HAP-1 (cell line): ENCODE data around the gene MRRF.

ENCODE experiments used
- DNase-seq, 2 experiments: peaks; one replicate each; pipeline ENCODE4 v3.0.0-alpha.2; 2016 to 2020; ENCODE audit warnings: low spot score in 2 of 2
- H3K27me3 ChIP-seq: fragments of 250-450 bp; sonication (Bioruptor Pico); 2 replicates; pipeline ENCODE4 v1.5.1; 2020; ENCODE audit warnings: low read depth, mild to moderate bottlenecking, moderate library complexity
- H3K36me3 ChIP-seq: fragments of 250-450 bp; sonication (Bioruptor Pico); replicated peaks from 2 replicates; pipeline ENCODE4 v1.5.1; 2020; ENCODE audit warnings: mild to moderate bottlenecking
- H3K4me1 ChIP-seq: fragments of 250-450 bp; sonication (Bioruptor Pico); 2 replicates; pipeline ENCODE4 v1.5.1; 2020; ENCODE audit warnings: mild to moderate bottlenecking
- H3K4me3 ChIP-seq: fragments of 250-450 bp; sonication (Bioruptor Pico); 2 replicates; pipeline ENCODE4 v1.5.1; 2020; ENCODE audit warnings: mild to moderate bottlenecking, moderate library complexity
- H3K9me3 ChIP-seq: fragments of 250-450 bp; sonication (Bioruptor Pico); 2 replicates; pipeline ENCODE4 v1.5.1; 2020; ENCODE audit warnings: mild to moderate bottlenecking, moderate library complexity
- in situ Hi-C: fragments of 300-500 bp; cut with MboI; formaldehyde crosslinking; loops from 3 replicates; pipeline ENCODE4 v1.14.3; 2020; ENCODE audit warnings: low sequenced_read_pairs, inconsistent platforms, mixed read lengths

MRRF gene

DNA sequence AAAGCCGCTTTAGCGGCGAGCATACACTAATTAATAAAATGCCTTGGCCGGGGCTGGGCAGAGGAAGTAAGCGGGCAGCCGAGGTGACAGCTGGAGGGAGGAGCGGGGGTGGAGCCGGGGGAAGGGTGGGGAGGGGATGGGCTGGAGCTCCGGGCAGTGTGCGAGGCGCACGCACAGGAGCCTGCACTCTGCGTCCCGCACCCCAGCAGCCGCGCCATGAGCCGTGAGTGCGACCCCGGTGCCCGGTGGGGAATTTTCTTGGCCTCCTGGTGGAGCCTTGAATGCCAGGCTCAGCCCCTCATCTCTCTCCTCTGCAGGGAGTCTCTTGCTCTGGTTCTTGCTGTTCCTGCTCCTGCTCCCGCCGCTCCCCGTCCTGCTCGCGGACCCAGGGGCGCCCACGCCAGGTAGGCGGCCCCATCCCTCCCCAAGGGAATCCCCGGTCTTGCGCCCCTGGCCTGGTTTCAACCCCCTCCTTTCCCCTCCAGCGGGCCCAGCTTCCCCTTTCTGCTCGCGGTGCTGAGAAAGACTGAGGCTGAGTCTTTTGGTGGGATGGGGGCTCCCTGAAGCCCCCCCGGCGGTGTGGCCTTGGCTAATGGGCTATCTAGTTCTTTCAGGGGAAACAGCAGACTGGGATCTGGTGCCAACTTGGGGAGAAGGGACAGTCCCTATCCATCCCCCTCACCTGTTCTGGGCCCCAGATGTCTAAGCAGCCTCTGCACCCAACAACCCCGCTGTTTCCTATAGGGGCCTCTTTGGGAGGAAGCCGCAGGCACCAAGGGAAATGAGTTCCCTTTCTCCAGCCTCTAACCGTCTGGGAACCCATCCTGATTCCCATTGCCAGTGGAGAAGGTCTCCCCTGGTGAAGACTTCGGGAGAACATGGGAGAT lies 106.4 kb downstream of the MRRF start, which contains the start of gene PTGS1:
Gene PTGS1, plus strand, starts transcription at position 156 of the 887 bp plus-strand sequence. Its CDS starts 61 bp downstream, at position 217.
- in situ Hi-C loops, result loop anchor here (10.0 kb wide), 1 partner anchor 434 kb away; the partner anchor contains the start of gene OR1K1
- H3K4me1 ChIP-seq, result 0 out of 2 replicates have a peak, but pooled peaks cover 4% of the 10 kb centered on the region
- peak; percentile 5 to 70 for DNase-seq

DNA sequence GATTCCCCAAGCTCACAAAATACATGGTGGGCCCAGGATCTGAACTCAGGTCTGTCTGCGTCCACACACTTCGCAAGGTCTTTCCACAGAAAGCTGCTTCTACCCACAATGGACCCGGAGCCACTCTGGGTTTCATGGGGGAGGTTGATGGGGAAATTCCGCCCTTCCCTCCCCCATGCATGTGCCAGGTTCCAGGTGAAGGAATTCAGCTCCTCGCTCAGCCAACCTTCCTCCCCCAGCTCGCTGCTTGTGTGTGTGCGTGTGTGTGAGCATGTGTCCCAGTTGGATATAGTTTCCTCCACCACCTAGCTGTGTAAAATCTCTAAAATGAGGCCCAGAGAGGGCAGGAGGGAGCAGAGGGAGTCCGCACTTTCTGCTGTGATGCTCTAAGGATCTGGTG lies 107.2 kb downstream of the MRRF start:
- H3K36me3 ChIP-seq, result no peaks in the 10 kb centered on the region
- DNase-seq, result no peak
- H3K9me3 ChIP-seq, result no peaks in the 10 kb centered on the region
- in situ Hi-C loops, result loop anchor here (10.0 kb wide), 1 partner anchor 433 kb away; the partner anchor contains the start of gene OR1K1
- 0 out of 2 replicates have a peak, but pooled peaks cover 4% of the 10 kb centered on the region for H3K4me1 ChIP-seq
- no peak overlapping the region for H3K4me3 ChIP-seq
- no peaks in the 10 kb centered on the region; the same call in 1 of the 2 replicates for H3K27me3 ChIP-seq

More for the DNA sequence above, 106.4 kb downstream of the MRRF start, which contains the start of gene PTGS1:
- Histone ChIP-seq H3K36me3 (no peaks in the 10 kb centered on the region), H3K4me3 (peak within 1 kb of the TSS; percentile 25), H3K9me3 (no peaks in the 10 kb centered on the region), H3K27me3 (no peaks in the 10 kb centered on the region; the same call in 1 of the 2 replicates)

DNA sequence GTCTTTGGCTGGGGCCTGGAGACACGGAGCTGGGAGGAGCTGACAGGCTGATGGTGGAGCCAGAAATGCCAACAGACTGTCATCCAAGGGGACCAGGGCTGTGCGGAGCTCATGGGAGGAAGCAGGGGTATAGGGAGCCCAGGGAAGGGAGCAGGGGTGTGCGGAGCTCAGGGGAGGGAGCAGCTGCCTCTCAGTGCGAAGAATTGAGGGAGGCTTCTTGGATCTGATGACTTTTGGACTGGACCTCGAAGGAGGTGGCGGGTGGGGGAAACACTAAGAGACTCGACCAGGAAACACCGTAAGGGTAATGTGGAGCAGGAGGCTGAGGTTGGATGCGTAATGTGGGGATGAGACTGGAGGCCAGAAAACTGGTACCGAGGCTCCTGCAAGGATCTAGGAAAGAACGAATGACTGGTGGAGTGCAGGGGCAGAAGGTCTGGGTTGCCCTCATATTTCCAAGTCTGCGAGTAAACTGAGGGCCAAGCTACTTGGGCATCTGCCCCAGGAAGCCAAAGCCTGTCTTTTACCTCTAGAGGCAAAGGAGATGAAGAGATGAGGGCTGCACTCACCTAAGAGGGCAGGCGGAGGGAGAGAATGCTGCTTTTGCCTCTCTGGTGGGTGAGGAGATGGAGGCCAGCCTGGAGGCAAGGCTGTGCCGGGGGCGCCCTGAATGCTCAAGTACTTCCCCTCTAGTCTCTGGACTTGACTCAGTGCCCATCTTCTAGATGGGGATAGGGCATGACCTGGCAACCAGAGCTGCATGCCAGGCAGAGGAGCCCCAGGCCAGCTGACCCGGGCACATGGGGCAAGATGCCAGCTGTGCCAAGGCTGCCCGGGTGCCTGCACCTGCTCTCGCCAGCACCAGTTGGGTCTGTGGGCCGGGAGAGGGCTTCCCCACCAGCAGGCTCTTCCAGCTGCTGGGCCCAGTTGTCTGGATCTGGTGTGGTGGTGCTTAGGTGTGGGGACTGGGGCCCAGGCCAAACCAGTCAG lies 108.5 kb downstream of the MRRF start:
- no peak for DNase-seq
- H3K9me3 ChIP-seq, result no peaks in the 10 kb centered on the region
- no peaks in the 10 kb centered on the region for H3K36me3 ChIP-seq
- in situ Hi-C loops, result loop anchor here (10.0 kb wide), 1 partner anchor 432 kb away; the partner anchor contains the start of gene OR1K1
- 0 out of 2 replicates have a peak, but pooled peaks cover 4% of the 10 kb centered on the region for H3K4me1 ChIP-seq
- H3K4me3 ChIP-seq, result no peak overlapping the region
- no peaks in the 10 kb centered on the region; the same call in 1 of the 2 replicates for H3K27me3 ChIP-seq

DNA sequence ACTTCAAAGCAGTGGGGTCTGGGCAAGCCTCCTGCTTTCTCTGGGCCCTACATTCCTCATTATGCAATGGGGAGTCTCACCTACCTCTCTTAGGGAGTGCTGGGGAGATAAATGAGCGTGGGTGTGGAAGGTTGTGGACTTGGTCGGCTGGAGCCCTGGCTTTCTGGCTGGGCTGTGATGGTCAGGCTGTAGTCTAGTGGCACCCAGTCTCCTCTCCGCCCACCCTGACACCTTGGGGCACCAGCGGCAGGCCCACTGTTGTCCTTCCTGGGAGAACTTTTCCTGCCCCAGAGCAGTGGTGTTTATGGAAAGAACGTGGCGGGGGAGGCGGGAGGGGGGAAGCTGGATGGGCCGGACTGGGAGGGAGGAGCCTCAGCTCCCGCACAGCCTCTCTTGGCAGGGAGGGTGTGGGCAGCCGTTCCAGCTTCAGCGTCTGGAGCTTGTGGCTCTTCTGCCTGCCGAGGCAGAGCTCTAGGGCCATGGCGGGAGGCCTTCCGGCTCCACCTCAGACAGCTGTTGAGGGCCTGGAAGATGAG lies 110.3 kb downstream of the MRRF start:
- DNase-seq, result peak in 1 of 2 experiments; percentile 32
- Histone ChIP-seq H3K9me3 (no peaks in the 10 kb centered on the region), H3K4me1 (0 out of 2 replicates have a peak, but pooled peaks cover 4% of the 10 kb centered on the region), H3K27me3 (no peaks in the 10 kb centered on the region; the same call in 1 of the 2 replicates), H3K4me3 (no peak overlapping the region), H3K36me3 (no peaks in the 10 kb centered on the region)
- in situ Hi-C loops, result loop anchor here (10.0 kb wide), 1 partner anchor 430 kb away; the partner anchor contains the start of gene OR1K1

DNA sequence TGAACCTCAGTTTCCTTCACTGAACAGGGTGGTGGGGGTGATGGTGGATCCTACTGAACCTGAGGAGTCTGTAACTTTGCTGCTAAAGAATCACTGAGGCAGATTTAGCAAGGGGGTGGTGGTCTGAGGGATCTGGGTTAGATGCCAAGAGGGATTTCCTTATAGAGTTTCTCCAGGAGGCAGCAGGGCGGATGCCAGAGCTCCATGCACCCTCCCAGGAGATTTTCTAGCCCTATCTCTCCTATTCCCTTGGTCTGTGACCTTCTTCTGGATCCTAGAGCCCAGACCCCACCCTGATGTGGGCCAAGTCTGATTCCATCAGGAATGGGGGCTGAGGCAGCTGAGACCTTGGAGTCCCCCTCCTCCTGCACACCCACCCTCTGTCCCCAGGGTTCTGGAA lies 112.1 kb downstream of the MRRF start:
- H3K9me3 ChIP-seq, result no peaks in the 10 kb centered on the region
- no peak overlapping the region for H3K4me3 ChIP-seq
- in situ Hi-C loops, result loop anchor here (10.0 kb wide), 1 partner anchor 428 kb away; the partner anchor contains the start of gene OR1K1
- H3K36me3 ChIP-seq, result no peaks in the 10 kb centered on the region
- no peaks in the 10 kb centered on the region for H3K27me3 ChIP-seq
- H3K4me1 ChIP-seq, result no peaks in the 10 kb centered on the region
- no peak for DNase-seq

DNA sequence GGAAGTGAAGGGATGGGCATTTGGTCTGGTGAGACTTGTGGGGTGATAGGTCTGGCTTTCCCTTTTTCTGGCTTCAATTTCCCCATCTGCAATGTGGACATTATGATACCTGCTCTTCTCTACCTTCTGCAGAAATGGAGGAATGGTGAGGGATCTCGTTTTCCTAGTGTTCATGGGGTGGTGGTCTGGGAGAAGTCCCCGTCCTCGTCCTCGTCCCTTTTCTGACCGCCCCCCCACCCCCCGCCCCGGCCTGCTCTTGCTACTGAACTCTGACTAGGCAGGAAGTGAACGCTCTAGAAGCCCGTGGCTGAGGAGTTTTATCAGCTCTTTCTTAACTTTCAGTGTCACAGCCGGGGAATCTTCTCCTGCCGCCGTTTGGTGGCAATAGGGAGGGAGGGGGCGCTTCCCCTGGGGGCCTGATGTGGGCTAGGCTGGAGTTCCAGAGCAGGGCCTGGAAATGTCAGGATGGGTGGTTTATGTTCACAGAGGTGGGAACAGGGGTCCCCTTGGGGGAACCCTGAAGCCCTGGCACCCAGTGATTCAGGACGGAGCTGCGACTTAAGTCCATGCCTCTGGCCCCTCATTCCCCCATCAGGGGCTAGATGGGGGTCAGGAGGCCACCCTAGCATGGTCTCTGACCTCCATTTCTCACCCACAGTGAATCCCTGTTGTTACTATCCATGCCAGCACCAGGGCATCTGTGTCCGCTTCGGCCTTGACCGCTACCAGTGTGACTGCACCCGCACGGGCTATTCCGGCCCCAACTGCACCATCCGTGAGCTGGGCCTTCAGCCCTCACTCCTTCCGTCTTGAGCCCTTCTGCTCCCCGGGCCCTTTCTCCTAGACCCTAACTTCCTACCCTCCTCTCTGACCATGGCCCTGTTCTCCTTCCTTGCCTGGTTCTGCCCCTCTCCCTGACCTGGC lies 112.8 kb downstream of the MRRF start:
- Histone ChIP-seq H3K9me3 (no peaks in the 10 kb centered on the region), H3K4me1 (no peaks in the 10 kb centered on the region), H3K36me3 (no peaks in the 10 kb centered on the region), H3K27me3 (no peaks in the 10 kb centered on the region), H3K4me3 (no peak overlapping the region)
- in situ Hi-C loops, result loop anchor here (10.0 kb wide), 1 partner anchor 427 kb away; the partner anchor contains the start of gene OR1K1
- DNase-seq, result no peak

DNA sequence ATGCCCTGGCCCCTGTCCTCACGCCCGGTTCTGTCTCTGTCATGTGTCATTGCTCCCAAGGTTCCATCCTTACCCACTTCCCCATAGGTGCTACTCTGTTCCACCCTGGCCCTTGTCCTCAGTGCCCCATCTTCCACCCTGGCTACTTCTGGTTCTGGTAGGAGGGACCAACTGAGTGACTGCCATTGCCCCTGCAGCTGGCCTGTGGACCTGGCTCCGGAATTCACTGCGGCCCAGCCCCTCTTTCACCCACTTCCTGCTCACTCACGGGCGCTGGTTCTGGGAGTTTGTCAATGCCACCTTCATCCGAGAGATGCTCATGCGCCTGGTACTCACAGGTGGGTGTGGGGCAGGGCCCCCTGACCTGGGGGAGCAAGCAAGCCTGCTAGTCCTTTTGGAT lies 113.6 kb downstream of the MRRF start:
- Histone ChIP-seq H3K4me1 (no peaks in the 10 kb centered on the region), H3K36me3 (no peaks in the 10 kb centered on the region), H3K9me3 (no peaks in the 10 kb centered on the region), H3K27me3 (no peaks in the 10 kb centered on the region), H3K4me3 (no peak overlapping the region)
- in situ Hi-C loops, result loop anchor here (10.0 kb wide), 1 partner anchor 427 kb away; the partner anchor contains the start of gene OR1K1
- DNase-seq, result no peak

DNA sequence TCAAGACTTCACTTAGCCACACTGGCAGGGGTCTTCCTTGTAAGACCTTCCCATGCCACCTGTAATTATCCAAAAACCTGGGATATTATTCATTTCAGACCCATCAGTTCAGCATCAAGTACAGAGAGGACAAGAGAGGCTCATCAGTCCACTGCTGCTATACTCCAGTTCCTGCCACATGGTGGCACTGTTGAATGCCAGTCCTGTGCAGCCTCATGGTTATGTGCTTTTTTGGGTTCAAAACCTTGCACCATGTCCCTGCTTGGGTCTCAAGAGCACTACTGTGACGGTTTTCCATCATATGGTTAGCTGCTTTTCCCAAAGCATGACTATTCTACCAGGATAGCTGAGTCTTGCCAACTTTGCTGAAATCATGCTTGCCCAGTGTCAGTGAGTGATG lies 114.7 kb downstream of the MRRF start:
- Histone ChIP-seq H3K4me3 (no peak overlapping the region), H3K36me3 (no peaks in the 10 kb centered on the region), H3K4me1 (no peaks in the 10 kb centered on the region), H3K9me3 (no peaks in the 10 kb centered on the region), H3K27me3 (no peaks in the 10 kb centered on the region)
- in situ Hi-C loops, result loop anchor here (10.0 kb wide), 1 partner anchor 425 kb away; the partner anchor contains the start of gene OR1K1
- no peak for DNase-seq

DNA sequence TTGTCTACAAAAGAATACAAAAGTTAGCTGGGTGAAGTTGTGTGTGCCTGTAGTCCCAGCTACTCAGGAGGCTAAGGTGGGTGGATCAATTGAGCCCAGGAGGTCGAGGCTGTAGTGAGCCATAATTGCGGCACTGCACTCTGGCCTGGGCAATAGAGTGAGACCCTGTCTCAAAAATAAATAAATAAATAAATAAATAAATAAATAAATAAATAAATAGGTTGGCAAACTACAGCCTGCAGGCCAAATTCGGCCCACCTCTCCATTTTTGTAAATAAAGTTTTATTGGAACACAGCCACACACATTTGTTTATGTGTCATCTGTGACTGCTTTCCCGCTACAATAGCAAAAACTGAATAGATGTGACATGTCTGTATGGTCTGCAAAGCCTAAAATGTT lies 115.6 kb downstream of the MRRF start:
- Histone ChIP-seq H3K27me3 (no peaks in the 10 kb centered on the region), H3K4me3 (no peak overlapping the region), H3K4me1 (no peaks in the 10 kb centered on the region), H3K36me3 (no peaks in the 10 kb centered on the region), H3K9me3 (no peaks in the 10 kb centered on the region)
- in situ Hi-C loops, result no loop called here
- no peak for DNase-seq
